Glutamatergic neuron (in vitro differentiated cells): Measurements from ENCODE around the gene SULT2B1. TPM values are rescaled to one million over a fixed set of nuclear protein-coding genes. Genes with fewer than 3 reads are reported as not detected.
A peak's percentile ranks its signal among the peaks of the same experiment; 100 is the strongest.

ENCODE experiments used
- DNase-seq: peaks from one replicate; pipeline ENCODE4 v3.0.0; 2022
- H3K27ac Mint-ChIP-seq: one replicate; pipeline ENCODE4 v1.8.0; 2020; ENCODE audit warnings: mild to moderate bottlenecking, mixed read lengths, inconsistent platforms; ENCODE audit not compliant: unreplicated experiment
- H3K27me3 Mint-ChIP-seq: one replicate; pipeline ENCODE4 v1.8.0; 2020; ENCODE audit warnings: mild to moderate bottlenecking, moderate library complexity, mixed read lengths, inconsistent platforms; ENCODE audit not compliant: unreplicated experiment
- H3K36me3 Mint-ChIP-seq: one replicate; pipeline ENCODE4 v1.8.0; 2020; ENCODE audit warnings: mild to moderate bottlenecking, mixed read lengths, inconsistent platforms; ENCODE audit not compliant: unreplicated experiment
- H3K4me1 Mint-ChIP-seq: one replicate; pipeline ENCODE4 v1.8.0; 2020; ENCODE audit warnings: mild to moderate bottlenecking, low read depth, mixed read lengths, inconsistent platforms; ENCODE audit not compliant: unreplicated experiment
- H3K4me3 Mint-ChIP-seq: one replicate; pipeline ENCODE4 v1.8.0; 2020; ENCODE audit warnings: mild to moderate bottlenecking, mixed read lengths, inconsistent platforms; ENCODE audit not compliant: unreplicated experiment
- H3K9me3 Mint-ChIP-seq: one replicate; pipeline ENCODE4 v1.8.0; 2020; ENCODE audit warnings: mild to moderate bottlenecking, moderate library complexity, mixed read lengths, inconsistent platforms; ENCODE audit not compliant: unreplicated experiment
- total RNA-seq: library from RNA; stranded (reverse); fragmentation: NEBNext Ultra II Directional; extraction: Animal tissue kit (Norgen Biotek cat#: 25700); gene quantifications from one replicate; pipeline ENCODE4 v1.2.1, GENCODE V29; 2021; ENCODE audit not compliant: unreplicated experiment
- TF ChIP-seq, protein P1 (sequence below): fragments of 200-600 bp; sonication (generic); IDR thresholded peaks from one replicate; pipeline ENCODE4 v1.5.0; 2021; ENCODE audit not compliant: partially characterized antibody, unreplicated experiment

SULT2B1 gene
- total RNA-seq, 1 donor from 2014 or later: not detected

DNA sequence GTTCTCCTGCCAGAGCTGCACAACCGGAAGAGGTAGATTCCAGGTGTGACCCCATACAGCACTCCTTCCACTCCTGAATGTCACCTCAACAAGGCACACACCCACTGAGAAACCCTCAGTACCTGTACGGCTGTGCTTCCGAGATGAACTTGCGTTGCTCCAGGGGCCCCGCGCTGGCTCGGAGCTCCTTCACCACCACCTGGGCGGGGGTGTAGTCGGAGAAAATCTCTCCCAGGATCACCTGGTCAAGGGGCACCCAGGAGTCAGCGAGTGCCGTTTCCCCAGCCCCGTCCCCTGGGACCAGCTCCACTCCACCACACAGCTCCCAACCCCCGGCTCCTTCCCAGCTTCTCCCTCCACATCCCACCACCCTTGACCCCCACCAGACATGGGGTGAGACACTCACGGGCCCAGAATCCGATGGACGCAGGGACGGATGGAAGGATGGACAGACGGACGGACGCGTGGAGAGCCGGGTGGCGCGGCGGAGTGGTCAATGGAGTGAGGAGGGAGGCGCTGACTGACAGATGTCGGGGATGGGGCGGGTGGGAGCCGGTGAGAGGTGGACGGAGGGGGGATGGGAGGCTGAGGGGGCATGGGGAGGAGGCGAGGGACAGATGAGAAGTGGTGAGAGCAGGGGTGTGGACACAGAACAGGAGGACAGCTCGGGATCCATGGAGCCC lies 43.1 kb upstream of the SULT2B1 start:
- H3K27ac Mint-ChIP-seq: no peak overlapping the region
- TF ChIP-seq, protein P1, sequence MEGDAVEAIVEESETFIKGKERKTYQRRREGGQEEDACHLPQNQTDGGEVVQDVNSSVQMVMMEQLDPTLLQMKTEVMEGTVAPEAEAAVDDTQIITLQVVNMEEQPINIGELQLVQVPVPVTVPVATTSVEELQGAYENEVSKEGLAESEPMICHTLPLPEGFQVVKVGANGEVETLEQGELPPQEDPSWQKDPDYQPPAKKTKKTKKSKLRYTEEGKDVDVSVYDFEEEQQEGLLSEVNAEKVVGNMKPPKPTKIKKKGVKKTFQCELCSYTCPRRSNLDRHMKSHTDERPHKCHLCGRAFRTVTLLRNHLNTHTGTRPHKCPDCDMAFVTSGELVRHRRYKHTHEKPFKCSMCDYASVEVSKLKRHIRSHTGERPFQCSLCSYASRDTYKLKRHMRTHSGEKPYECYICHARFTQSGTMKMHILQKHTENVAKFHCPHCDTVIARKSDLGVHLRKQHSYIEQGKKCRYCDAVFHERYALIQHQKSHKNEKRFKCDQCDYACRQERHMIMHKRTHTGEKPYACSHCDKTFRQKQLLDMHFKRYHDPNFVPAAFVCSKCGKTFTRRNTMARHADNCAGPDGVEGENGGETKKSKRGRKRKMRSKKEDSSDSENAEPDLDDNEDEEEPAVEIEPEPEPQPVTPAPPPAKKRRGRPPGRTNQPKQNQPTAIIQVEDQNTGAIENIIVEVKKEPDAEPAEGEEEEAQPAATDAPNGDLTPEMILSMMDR: no peak
- H3K9me3 Mint-ChIP-seq: peaks cover under 1% of the 10 kb centered on the region
- H3K27me3 Mint-ChIP-seq: peaks cover 4% of the 10 kb centered on the region
- peaks cover 7% of the 10 kb centered on the region for H3K4me1 Mint-ChIP-seq
- H3K4me3 Mint-ChIP-seq: no peak overlapping the region
- no peaks in the 10 kb centered on the region for H3K36me3 Mint-ChIP-seq
- DNase-seq: no peak

- no peak for DNase-seq
- Mint-ChIP-seq H3K9me3 (peaks cover 4% of the 10 kb centered on the region), H3K27ac (no peak overlapping the region), H3K27me3 (peaks cover 4% of the 10 kb centered on the region), H3K4me3 (peak overlapping the region; percentile 95), H3K36me3 (no peaks in the 10 kb centered on the region), H3K4me1 (peaks cover 7% of the 10 kb centered on the region)
- TF ChIP-seq, protein P1: no peak
Observed at GRCh38 chr19:48509467-48510194, 42.3 kb upstream of the SULT2B1 start.

DNA sequence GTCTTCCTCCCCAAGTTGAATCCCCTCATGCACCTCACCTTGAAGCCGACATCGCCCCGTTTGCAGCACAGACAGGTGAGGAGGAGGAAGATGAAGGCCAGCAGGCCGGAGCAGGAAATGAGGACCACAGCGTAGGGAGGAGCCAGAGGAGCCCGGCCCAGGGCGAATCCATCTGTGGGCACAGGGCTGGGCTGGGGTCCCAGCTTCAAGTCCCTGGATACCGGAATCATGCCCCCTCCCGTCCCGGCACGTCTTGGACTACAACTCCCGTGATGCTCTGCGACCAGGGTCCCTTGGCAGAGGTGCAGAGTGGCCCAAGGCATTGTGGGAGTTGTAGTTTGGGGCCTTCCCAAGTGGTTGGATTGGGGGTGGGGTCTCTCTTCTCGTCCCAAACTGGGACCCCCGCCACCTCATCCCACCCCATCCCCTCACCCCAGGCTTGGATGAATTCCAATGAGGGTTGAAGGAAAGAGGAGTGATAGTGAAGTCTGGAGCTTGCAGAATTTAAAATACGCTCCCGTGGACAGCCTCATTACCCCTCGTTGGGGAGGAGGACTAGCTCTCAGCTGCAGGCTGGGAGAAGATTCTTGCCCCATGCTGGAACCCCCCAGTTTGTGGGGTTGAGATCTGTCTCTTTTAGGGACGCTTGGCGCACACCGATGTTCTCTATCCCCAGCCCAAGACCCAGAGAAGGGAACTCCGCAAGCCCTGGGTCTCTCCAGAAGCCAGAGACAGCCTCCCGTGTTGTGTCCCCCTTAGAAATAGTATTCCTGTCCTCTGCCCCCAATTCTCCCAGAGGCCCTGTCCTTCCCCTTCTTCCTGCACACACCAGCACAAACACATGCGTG lies 41.3 kb upstream of the SULT2B1 start:
- TF ChIP-seq, protein P1: no peak
- DNase-seq: peak; percentile 75
- Mint-ChIP-seq H3K27ac (peak overlapping the region; percentile 62), H3K9me3 (peaks cover 4% of the 10 kb centered on the region), H3K4me1 (peaks cover 7% of the 10 kb centered on the region), H3K36me3 (no peaks in the 10 kb centered on the region), H3K4me3 (peak overlapping the region; percentile 95), H3K27me3 (peaks cover 4% of the 10 kb centered on the region)

- H3K36me3 Mint-ChIP-seq: no peaks in the 10 kb centered on the region
- peaks cover 4% of the 10 kb centered on the region for H3K27me3 Mint-ChIP-seq
- H3K27ac Mint-ChIP-seq: no peak overlapping the region
- H3K4me3 Mint-ChIP-seq: peak overlapping the region; percentile 95
- peaks cover 7% of the 10 kb centered on the region for H3K4me1 Mint-ChIP-seq
- TF ChIP-seq, protein P1: no peak
- H3K9me3 Mint-ChIP-seq: peaks cover 4% of the 10 kb centered on the region
- peak; percentile 55 for DNase-seq
Observed at GRCh38 chr19:48511321-48511731, 40.6 kb upstream of the SULT2B1 start.
